Stimulated activated CD8-positive, alpha-beta memory T cell treated with anti-CD3 and anti-CD28 coated beads, Interleukin-2, amount 100 ng/mL, for 1 hour (primary cell): ENCODE data around the gene DENND6A.
"Not testable (repeated sequence)": the region's sequence is repeated elsewhere in the genome, so short reads cannot be mapped to it uniquely, and the experiment has no call there.

Experiments
- DNase-seq, 2 donors: peaks; one replicate each; pipeline ENCODE4 v3.0.0-alpha.2; 2020; ENCODE audit warnings: low read depth in 2 of 2

The DENND6A gene

DNA sequence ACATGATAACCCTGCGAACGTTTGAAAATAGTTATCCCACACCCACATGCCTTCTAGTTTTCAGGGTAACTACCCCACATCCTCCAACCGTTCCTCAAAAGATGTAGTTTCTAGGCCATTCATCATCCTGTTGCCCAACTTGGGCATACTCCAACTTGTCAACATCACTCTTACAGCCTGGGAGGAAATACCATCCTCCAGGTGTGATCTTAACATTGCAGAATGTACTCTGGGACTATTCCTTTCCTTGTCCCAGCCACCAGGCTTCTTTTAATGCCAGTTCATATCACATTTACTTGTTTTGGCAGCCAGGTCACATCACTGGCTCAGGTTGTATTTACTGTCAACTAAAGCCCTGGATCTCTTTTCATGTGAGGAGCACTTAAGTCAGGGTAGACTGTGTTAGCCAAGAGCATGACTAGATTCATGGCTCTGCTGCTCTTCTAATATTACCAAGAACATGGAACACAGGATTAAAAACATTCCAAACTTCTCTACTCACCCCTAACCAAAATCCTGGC lies 4.0 kb upstream of the DENND6A start:
- no peak for DNase-seq

DNA sequence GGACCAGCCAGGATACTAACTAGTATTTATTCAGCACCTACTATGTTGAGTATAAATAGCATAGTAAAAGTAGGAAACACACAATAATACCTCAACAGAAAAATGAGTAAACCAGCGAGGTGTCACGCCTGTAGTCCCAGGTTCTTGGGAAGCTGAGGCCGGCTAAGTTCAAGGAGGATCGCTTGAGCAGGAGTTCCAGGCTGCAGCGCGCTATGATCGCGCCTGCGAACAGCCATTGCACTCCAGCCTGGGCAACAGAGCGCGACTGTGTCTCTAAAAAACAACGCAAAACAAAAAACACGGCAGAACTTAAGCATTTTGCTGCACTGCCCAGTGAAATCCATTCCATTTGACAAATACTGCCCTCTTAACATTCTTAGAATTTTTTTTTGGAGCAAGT lies 1.3 kb upstream of the DENND6A start:
- no peak for DNase-seq

DNA sequence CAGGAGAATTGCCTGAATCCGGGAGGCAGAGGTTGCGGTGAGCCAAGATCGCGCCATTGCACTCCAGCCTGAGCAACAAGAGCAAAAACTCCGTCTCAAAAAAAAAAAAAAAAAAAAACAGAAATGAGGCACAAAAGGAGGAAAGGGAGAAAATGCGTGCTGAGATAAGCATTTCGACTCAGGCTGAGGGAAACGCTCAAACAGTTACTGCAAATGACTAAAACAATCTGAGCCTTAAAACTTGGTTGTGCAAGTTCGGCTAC lies 813 bp downstream of the DENND6A start:
- DNase-seq = not testable (repeated sequence)

- DNase-seq = no peak
Measured at GRCh38 chr3:57691411-57692132, 1.3 kb downstream of the DENND6A start.

DNA sequence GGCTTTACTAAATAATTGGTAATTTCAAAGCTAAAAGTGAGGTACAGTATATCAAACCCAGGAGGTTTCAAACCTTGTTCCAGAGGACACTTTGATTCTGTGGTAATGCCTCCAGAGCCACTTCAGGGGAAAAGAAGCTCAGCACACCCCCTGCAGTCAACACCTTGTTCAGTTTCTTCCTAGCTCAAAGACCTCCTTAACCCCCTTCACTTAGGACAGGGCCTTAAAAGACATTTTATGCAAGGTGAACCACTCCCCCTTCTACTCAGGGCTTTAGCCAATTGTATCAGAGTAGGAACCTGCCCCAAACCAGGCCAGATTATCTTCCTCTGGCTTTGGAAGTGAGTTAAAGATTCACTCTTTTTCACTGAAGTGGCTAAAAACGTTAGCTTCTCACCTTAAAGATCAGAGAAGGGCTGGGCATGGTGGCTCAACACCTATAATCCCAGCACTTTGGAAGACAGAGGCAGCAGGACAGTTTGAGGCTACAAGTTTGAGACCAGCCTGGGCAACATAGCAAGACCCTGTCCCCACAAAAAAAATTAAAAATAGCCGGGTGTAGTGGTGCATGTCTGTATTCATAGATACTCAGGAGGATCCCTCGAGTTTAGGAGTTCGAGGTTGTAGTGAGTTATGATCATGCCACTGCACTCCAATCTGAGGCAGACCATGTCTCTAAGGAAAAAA lies 3.4 kb downstream of the DENND6A start:
- no peak for DNase-seq

- no peak for DNase-seq
Measured at GRCh38 chr3:57688291-57688690, 4.6 kb downstream of the DENND6A start.

- DNase-seq = no peak
Measured at GRCh38 chr3:57683286-57683685, 9.6 kb downstream of the DENND6A start.

- DNase-seq = no peak
Measured at GRCh38 chr3:57682284-57682683, 10.6 kb downstream of the DENND6A start.

DNA sequence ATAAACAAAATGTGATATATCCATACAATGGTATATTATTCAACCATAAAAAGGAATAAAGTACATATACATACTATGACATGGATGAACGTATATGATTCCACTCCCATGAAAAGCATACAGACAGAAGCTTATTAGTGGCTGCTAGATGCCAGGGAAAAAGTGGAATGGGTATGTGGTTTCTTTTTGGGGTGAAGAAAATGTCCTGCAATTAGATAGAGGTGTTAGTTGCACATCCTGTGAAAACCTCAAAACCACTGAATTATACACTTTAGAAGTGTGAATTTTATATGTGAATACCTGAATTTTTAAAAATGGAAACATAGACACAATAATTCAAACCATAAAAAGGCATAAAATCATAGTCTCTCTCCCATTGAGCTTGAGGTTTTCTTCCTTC lies 11.2 kb downstream of the DENND6A start:
- no peak for DNase-seq

DNA sequence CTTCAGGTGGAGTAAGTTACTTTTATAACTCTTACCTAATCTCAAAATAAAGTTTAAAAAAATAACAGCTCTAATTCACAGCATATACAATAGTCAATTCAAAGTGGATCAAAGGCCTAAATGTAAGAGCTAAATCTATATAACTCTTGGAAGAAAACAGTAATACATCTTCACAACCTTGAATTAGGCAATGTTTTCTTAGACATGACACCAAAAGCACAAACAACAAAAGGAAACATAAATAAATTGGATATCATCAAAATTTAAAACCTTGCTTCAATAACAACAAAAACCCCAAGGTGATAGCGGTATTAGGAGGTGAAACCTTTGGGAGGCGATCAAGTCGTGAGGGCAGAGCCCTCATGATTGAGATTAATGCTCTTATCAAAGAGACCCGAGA lies 12.8 kb downstream of the DENND6A start:
- DNase-seq = no peak

GRCh38 chr3:57675530-57675929 lies 17.3 kb downstream of the DENND6A start:
- DNase-seq = no peak

DNA sequence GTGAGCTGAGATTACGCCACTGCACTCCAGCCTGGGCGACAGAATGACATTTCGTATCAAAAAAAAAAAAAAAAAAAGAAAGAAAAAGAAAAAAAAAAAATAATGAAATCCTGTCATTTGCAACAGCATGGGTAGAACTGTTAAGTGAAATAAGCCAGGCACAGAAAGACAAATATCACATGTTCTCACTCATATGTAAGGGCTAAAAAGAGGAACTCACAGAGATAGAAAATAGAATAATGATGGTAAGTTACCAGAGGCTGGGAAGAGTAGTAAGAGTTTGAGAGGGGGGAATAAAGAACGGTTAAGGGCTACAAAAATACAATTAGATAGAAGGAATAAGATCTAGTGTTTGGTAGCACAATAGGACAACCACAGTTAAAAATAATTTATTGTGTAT lies 19.7 kb downstream of the DENND6A start:
- no peak for DNase-seq

DNA sequence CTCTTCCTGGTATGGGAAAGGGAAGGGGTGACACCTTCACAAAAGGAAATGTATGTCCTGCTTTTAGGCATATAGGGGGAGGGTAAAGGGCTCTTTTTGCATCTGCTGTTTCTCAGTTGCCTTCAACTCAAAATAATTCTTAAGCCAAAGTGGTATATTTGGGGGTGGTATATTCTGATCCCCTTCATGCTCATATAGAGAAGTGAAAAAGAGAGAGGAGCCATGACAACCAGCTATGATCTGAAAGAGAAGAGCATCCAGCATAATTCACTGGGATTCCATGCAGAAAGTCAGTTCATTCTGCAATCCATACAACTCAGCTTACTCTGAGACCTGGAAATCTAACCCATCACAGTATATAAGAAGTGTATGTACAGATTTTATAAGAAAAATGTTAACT lies 22.3 kb downstream of the DENND6A start:
- DNase-seq = no peak

DNA sequence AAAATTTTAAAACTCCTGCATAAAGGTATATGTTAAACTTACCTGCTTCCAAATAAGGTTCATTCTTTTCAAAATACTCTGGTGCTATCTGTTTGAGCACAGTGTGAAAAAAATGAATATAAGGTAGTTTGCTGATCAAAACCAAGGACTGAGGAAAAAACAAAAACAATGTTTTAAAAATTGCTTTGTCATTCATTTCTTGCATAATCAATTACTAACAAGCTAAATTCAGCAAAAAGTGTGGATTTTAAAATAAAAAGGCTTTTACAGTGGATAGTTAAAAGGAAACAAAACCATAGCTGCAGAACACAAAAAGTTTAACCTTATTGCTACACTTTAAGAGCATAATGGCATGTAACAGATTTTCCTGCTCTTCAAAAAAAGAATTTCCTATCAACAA lies 31.5 kb downstream of the DENND6A start:
- no peak for DNase-seq

- DNase-seq = no peak
Measured at GRCh38 chr3:57659806-57660439, 33.0 kb downstream of the DENND6A start.

DNA sequence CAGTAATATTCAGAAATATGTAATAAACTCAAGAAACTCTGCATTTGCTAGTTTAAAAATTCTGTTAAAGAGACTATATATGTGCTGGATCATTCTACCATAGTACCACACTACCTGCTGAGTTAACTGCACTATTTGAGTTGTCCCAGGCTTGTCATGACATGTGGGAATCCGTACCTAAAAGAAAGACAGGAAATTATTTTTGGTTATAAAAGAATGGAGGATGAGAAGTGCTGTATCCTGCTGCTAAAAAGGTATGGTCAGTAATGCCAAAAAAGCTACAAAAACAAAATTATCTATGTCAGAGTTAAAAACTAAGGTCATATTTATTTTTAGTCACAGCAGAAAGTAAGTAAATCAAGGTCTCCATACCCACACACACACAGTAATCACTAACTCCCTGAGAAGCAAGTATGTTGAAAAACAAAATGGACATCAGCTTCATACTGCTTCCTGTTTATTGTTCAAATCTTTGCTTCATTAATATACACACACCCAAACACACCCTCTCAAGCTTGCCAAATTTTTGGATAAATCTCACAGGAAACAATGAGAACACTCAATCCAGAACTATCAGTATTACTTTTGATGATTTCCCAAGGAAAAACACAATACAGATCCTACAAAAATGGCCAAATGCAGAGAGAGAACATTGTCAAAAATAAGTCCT lies 33.7 kb downstream of the DENND6A start:
- no peak for DNase-seq

- no peak for DNase-seq
Measured at GRCh38 chr3:57658536-57658935, 34.3 kb downstream of the DENND6A start.

DNA sequence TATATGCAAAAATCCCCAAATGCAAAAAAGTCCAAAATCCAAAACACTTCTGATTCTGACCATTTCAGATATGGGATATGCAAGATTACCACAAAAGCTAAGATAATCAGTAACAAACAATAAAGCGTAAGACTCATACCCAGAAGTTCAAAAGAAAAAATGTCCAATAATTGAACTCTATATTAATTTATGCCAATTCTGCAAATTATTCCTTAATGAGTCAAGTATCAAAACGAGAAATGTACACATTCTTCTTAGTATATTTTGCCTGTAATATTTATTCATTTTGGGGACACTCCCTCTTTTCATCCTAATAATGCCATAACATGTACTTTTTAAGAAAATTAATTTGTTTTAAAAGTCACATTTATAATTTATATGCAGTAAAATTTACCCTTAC lies 37.1 kb downstream of the DENND6A start:
- no peak for DNase-seq

GRCh38 chr3:57654267-57654666 lies 38.6 kb downstream of the DENND6A start:
- DNase-seq = no peak

DNA sequence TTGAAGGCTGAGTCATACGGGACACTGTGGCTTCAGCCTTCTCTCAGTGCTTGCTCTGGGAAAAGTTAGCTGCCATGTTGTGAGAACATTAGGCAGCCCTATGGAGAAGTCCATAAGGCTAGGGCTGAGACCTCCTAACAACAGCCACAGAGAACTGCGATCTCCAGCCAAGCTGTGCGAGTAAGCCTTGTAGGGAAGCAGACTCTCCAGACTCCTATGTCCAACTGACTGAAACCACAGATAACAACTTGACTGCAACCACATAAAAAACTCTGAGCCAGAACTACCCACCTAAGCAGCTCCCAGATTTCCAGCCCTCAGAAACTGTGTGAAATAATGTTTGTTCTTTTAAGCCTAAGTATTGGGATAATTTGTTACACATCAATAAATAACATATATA lies 40.7 kb downstream of the DENND6A start:
- DNase-seq = no peak

- DNase-seq = no peak
Measured at GRCh38 chr3:57647292-57647940, 45.5 kb downstream of the DENND6A start.

- no peak for DNase-seq
Measured at GRCh38 chr3:57646723-57647122, 46.2 kb downstream of the DENND6A start.
